Activated naive CD4-positive, alpha-beta T cell treated with anti-CD3 and anti-CD28 coated beads, Interleukin-2, amount 50 U/mL, for 24 hours (primary cell): Measurements from ENCODE around the gene FARP1.

ENCODE experiments used
- H3K27ac Mint-ChIP-seq: one replicate; pipeline ENCODE4 v1.8.0; 2021; ENCODE audit warnings: mild to moderate bottlenecking, mixed read lengths
- H3K27me3 Mint-ChIP-seq: one replicate; pipeline ENCODE4 v1.8.0; 2021; ENCODE audit warnings: mixed read lengths
- H3K36me3 Mint-ChIP-seq: one replicate; pipeline ENCODE4 v1.8.0; 2021; ENCODE audit warnings: mixed read lengths
- H3K4me1 Mint-ChIP-seq: one replicate; pipeline ENCODE4 v1.8.0; 2021; ENCODE audit warnings: mixed read lengths
- H3K4me3 Mint-ChIP-seq: one replicate; pipeline ENCODE4 v1.8.0; 2021; ENCODE audit warnings: mild to moderate bottlenecking, mixed read lengths
- H3K9me3 Mint-ChIP-seq: one replicate; pipeline ENCODE4 v1.8.0; 2021; ENCODE audit warnings: mixed read lengths

FARP1 gene

DNA sequence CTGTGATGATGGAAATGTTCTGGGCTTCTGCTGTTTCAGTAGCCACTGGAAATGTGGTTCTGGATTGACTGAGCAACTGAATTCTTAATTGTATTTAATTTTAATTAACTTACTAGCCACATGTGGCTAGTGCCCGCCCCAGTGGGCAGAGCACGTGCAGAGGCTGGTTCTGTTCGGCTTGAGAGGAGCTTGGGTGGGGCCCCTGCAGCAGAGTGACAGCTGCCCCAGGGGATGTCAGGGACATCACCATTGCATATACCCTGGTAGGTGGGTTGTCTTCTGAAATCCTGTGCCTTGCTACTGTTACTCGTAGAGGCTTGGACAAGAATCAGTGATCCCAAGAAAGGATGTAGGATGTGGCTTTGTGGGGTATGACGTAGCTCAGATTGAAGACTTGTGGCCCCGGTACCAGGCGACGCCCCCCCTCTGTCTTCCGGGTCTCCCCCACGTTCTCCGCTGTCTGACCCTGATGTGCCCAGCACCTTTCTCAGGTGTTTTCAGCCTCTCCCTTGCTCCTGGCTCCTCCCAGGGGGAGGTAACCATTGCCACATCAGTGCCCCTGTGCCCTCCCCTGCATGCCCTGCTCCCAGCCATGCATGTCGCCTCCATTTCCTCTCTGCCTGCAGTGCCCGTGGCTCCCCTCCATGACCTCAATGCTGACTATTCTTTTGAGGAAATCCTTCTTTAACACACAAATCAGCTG is 136.7 kb downstream of the FARP1 start:
- Mint-ChIP-seq H3K27me3 (peaks cover 6% of the 10 kb centered on the region), H3K4me1 (no peaks in the 10 kb centered on the region), H3K4me3 (peak overlapping the region; percentile 51), H3K9me3 (no peaks in the 10 kb centered on the region), H3K36me3 (no peaks in the 10 kb centered on the region), H3K27ac (no peak overlapping the region)

- peaks cover 6% of the 10 kb centered on the region for H3K27me3 Mint-ChIP-seq
- H3K9me3 Mint-ChIP-seq, result no peaks in the 10 kb centered on the region
- peak overlapping the region; percentile 51 for H3K4me3 Mint-ChIP-seq
Observed at GRCh38 chr13:98280176-98280510, 137.2 kb downstream of the FARP1 start.

DNA sequence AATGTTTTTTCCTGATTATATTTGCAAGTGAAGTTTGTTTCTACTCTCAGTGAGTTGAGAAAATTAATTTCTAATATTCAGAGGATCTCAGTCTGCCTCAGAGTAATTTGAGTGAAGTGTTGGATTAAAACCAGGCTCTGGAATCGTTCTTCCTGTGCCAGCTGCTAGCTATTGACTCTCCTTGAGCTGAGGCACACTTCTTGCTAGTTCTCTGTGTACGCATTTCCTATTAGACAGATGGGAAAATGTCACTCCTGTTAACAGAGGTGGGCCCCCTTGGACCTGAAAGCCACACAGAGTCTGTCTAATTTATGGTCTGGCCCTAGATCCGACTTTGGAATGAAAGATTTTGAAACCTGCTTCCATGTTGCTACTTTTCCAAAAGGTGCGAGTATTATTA is 141.8 kb downstream of the FARP1 start:
- peaks cover 6% of the 10 kb centered on the region for H3K27me3 Mint-ChIP-seq
- no peak overlapping the region for H3K4me3 Mint-ChIP-seq
- H3K4me1 Mint-ChIP-seq, result no peaks in the 10 kb centered on the region
- no peaks in the 10 kb centered on the region for H3K36me3 Mint-ChIP-seq
- no peaks in the 10 kb centered on the region for H3K9me3 Mint-ChIP-seq
- H3K27ac Mint-ChIP-seq, result no peak overlapping the region

More at GRCh38 chr13:98280176-98280510, 137.2 kb downstream of the FARP1 start:
- H3K4me1 Mint-ChIP-seq, result no peaks in the 10 kb centered on the region
- peak overlapping the region; percentile 42 for H3K27ac Mint-ChIP-seq
- H3K36me3 Mint-ChIP-seq, result no peaks in the 10 kb centered on the region

DNA sequence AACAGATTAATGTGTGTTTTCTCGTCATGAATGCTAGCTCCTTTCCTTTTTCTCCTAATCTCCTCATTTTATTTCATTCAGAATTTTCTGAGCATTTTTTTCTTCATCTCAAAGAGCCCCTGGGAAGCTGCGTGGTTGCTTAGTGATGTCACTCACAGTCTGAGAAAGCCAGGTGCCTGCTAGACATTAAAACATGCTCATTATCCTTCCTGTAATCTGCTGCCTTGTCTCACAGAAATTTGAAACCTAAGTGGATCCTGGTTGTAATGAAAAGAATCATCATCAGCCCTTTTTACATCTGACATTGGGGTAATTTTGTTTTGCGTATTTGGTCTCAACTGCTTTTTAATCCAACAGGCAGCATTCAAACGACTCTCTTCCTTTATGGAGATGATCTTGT is 142.4 kb downstream of the FARP1 start:
- H3K27ac Mint-ChIP-seq, result no peak overlapping the region
- H3K36me3 Mint-ChIP-seq, result no peaks in the 10 kb centered on the region
- H3K4me1 Mint-ChIP-seq, result no peaks in the 10 kb centered on the region
- no peak overlapping the region for H3K4me3 Mint-ChIP-seq
- peaks cover 5% of the 10 kb centered on the region for H3K27me3 Mint-ChIP-seq
- no peaks in the 10 kb centered on the region for H3K9me3 Mint-ChIP-seq

DNA sequence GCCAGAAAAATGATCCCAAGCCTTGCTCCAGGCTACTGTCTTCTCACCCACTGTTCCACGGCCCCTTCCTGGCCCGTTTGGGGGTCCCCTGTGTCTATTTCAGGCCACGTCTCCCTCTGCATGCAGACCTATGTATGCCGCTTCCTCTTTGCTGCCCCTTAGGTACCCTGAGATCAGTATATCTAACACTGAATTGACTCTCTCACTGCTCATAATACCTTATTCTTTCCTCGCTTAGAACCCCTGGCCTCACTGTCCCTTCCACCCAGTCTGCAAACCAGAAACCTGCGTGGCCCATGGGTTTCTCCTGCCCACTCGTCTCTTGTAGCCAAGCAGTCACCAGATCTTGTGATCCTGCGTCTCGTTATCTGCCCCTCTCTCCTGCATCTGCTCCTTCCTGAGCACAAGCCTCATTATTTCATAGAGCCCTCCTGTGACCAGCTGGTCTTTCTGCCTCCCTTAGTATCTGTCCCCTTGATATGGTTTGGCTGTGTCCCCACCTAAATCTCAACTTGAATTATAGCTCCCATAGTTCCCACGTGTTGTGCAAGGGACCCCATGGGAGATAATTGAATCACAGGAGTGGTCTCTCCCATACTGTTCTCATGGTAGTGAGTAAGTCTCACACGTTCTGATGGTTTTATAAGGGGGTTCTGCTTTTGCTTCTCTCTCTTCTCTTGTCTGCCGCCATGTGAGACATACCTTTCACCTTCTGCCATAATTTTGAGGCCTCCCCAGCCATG is 143.1 kb downstream of the FARP1 start:
- no peaks in the 10 kb centered on the region for H3K9me3 Mint-ChIP-seq
- H3K27ac Mint-ChIP-seq, result no peak overlapping the region
- no peak overlapping the region for H3K4me3 Mint-ChIP-seq
- no peaks in the 10 kb centered on the region for H3K36me3 Mint-ChIP-seq
- peaks cover 4% of the 10 kb centered on the region for H3K27me3 Mint-ChIP-seq
- H3K4me1 Mint-ChIP-seq, result no peaks in the 10 kb centered on the region

- Mint-ChIP-seq H3K27ac (no peak overlapping the region), H3K4me3 (no peak overlapping the region), H3K27me3 (peaks cover 4% of the 10 kb centered on the region), H3K36me3 (no peaks in the 10 kb centered on the region), H3K4me1 (no peaks in the 10 kb centered on the region), H3K9me3 (no peaks in the 10 kb centered on the region)
Observed at GRCh38 chr13:98286799-98287198, 143.9 kb downstream of the FARP1 start.

GRCh38 chr13:98288211-98288610 is 145.3 kb downstream of the FARP1 start:
- H3K36me3 Mint-ChIP-seq, result no peaks in the 10 kb centered on the region
- H3K27ac Mint-ChIP-seq, result no peak overlapping the region
- H3K27me3 Mint-ChIP-seq, result peaks cover 4% of the 10 kb centered on the region
- no peaks in the 10 kb centered on the region for H3K9me3 Mint-ChIP-seq
- H3K4me1 Mint-ChIP-seq, result no peaks in the 10 kb centered on the region
- H3K4me3 Mint-ChIP-seq, result no peak overlapping the region

GRCh38 chr13:98289339-98289945 is 146.5 kb downstream of the FARP1 start:
- Mint-ChIP-seq H3K4me3 (no peak overlapping the region), H3K36me3 (no peaks in the 10 kb centered on the region), H3K27me3 (peaks cover 5% of the 10 kb centered on the region), H3K4me1 (no peaks in the 10 kb centered on the region), H3K9me3 (no peaks in the 10 kb centered on the region), H3K27ac (no peak overlapping the region)

DNA sequence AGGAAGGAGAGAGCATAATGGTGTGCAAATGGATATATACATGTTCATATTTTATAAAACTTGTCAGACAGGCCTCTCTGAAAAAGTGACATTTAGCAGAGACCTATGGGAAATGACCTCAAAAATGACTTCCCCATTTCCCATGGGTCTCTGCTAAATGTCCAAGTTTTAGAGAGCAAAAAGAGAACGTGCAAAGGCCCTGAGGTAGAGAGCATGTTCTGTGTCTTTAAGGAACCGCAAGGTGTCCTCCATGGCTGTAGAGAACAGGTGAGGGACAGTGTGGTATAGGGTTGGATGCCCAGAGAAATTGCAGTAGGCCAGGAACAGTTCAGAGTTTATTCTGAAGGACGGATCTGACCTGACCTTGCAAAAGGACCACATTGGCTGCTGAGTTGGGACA is 147.4 kb downstream of the FARP1 start:
- Mint-ChIP-seq H3K4me1 (no peaks in the 10 kb centered on the region), H3K4me3 (no peak overlapping the region), H3K27me3 (peaks cover 5% of the 10 kb centered on the region), H3K36me3 (no peaks in the 10 kb centered on the region), H3K9me3 (no peaks in the 10 kb centered on the region), H3K27ac (no peak overlapping the region)

DNA sequence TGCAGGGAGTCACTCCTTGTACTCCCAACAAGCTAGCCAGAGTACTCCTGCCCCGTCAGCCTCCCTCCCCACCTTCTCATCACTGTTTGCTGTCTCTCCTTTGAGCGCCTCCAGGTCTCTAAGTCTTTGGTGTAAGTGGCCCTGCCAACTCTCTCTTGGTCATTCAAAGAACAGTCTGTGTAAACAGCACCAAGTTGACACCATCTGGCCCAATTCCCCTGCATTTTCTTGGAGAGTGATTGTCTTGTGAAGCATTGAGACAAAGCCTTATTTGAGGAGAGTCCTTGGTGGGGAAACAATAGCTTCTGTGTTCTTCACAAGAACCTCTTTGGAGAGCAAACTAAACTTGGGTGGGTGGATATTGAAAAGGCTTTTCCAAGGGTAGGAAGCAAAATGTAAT is 148.8 kb downstream of the FARP1 start:
- H3K27me3 Mint-ChIP-seq, result peaks cover 10% of the 10 kb centered on the region
- H3K27ac Mint-ChIP-seq, result no peak overlapping the region
- no peaks in the 10 kb centered on the region for H3K4me1 Mint-ChIP-seq
- H3K4me3 Mint-ChIP-seq, result no peak overlapping the region
- no peaks in the 10 kb centered on the region for H3K36me3 Mint-ChIP-seq
- no peaks in the 10 kb centered on the region for H3K9me3 Mint-ChIP-seq

DNA sequence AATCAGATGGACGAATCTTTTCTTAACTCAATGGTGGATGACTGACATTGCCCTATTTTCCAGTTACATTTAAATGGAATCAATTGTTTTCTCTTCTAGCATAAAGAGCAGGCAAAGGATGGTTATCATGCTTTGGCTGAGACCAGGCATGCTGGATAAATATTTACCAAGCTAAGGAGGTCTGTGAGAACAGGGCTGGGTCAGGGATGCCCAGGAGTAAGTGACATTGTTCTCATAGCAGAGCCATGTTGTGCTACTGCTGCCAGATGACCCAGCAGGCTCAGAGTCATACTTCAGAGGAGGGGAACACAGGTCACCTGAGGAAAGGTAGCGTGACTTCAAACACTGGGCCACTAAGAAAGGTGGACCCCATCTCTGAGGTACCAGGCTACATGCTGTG is 150.2 kb downstream of the FARP1 start:
- no peak overlapping the region for H3K27ac Mint-ChIP-seq
- H3K4me3 Mint-ChIP-seq, result no peak overlapping the region
- no peaks in the 10 kb centered on the region for H3K4me1 Mint-ChIP-seq
- no peaks in the 10 kb centered on the region for H3K9me3 Mint-ChIP-seq
- H3K27me3 Mint-ChIP-seq, result peaks cover 10% of the 10 kb centered on the region
- H3K36me3 Mint-ChIP-seq, result no peaks in the 10 kb centered on the region

DNA sequence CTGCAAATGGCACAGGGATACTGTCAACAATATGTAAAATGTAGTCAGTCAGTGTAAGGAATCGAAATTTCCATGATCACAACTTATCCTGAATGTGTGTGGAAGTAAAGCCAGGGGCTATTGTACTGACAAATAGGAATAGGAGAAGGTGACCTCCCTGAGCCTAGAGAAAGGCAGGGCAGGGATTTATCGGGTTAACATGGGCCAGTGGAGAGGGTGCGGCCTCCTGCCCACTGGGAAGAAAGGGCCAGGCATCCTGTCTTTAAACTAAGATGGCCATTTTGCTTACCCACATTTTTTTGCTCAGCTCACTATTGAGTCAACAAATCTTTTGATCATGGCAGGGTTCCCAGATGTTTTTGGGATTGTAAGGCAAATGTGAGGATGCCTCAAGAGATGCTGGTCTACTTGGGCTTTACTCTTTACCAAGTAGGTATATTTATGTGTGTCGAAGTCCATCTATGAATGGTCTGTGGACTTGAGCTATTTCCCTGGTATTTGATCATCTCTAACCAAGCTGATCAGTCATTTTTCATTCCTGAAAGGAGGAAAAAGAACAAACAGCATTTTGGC is 150.8 kb downstream of the FARP1 start:
- Mint-ChIP-seq H3K27ac (no peak overlapping the region), H3K4me3 (no peak overlapping the region), H3K9me3 (no peaks in the 10 kb centered on the region), H3K36me3 (no peaks in the 10 kb centered on the region), H3K27me3 (peaks cover 10% of the 10 kb centered on the region), H3K4me1 (no peaks in the 10 kb centered on the region)

DNA sequence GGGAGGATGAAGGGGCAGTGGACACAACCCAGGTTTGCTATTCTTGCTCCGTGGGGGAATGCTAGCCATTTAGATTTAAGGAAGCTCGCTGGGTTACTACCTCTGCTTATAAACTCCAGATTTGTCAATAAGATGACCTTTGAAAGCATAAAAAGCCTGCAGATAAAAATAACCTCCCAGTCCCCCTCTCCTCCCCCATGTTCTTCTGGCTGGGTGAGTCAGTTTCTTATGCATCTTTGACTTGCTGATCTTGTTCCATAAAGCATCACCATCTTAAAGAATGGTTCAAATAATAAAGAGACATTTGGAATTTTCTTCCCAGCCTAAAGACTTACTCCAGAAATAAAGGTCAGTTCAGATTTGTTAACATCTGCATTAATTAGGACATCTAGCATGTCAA is 152.5 kb downstream of the FARP1 start:
- no peak overlapping the region for H3K27ac Mint-ChIP-seq
- H3K27me3 Mint-ChIP-seq, result peaks cover 7% of the 10 kb centered on the region
- no peaks in the 10 kb centered on the region for H3K4me1 Mint-ChIP-seq
- no peaks in the 10 kb centered on the region for H3K36me3 Mint-ChIP-seq
- H3K9me3 Mint-ChIP-seq, result no peaks in the 10 kb centered on the region
- H3K4me3 Mint-ChIP-seq, result no peak overlapping the region

DNA sequence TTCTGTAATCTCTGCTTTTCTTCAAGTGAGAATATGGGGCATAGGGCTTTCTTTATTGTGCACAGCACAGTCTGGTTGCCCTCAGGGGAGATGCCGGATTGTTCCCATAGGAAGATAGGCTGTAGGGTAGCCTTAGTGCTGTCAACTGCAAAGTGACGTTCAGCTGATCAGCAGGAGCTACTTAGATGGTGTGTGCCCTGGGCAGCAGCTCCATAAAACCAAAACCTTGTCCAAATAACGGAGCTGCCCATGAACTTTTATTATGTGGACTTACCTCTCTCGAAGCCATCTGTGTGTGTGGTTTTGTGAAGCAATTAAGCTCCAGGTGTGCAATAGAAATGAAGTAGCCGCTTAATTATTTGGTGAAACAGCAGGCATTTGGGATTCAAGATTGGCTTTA is 154.2 kb downstream of the FARP1 start:
- Mint-ChIP-seq H3K36me3 (no peaks in the 10 kb centered on the region), H3K27me3 (peaks cover 6% of the 10 kb centered on the region), H3K4me1 (no peaks in the 10 kb centered on the region), H3K4me3 (no peak overlapping the region), H3K9me3 (no peaks in the 10 kb centered on the region), H3K27ac (no peak overlapping the region)

DNA sequence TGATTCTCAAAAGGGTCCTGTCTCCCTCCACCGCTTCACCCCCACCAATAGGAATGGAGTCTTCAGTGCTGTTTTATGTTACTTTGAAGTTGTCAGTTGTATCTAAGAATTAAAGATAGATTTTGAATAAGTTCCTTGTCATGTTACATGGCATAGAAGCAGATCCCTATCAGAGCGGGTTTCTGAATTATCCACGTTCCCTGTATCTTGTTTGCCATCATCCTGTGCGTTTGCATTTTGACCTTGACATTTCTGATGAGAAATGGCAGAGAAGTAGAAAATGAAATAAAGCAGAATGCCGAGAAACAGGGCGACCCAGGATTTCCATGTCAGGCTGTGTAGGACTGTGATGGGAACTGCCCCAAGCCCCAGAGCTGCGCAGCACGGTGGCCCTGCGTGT is 154.9 kb downstream of the FARP1 start:
- Mint-ChIP-seq H3K4me1 (no peaks in the 10 kb centered on the region), H3K9me3 (no peaks in the 10 kb centered on the region), H3K36me3 (no peaks in the 10 kb centered on the region), H3K27me3 (peaks cover 6% of the 10 kb centered on the region), H3K4me3 (no peak overlapping the region), H3K27ac (no peak overlapping the region)

DNA sequence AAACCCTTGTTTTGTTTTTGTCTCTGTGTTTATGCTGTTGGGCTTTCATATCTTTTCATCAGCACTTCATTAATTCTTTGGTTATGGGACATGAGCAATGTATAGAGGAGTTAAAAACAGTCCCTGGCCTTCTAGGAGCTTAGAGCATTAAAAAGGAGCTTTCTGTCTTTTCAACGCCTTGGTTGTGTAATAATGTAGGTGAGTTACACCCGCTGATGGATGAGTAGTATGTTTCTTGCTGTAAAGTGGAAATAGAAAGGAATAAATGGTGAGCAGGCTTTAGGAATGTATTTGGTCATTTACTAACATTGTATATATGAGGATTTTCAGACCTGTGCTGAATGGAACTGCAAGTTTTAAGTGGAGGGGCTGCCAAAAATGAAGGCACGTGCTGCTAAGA is 155.7 kb downstream of the FARP1 start:
- no peaks in the 10 kb centered on the region for H3K9me3 Mint-ChIP-seq
- peaks cover 6% of the 10 kb centered on the region for H3K27me3 Mint-ChIP-seq
- H3K27ac Mint-ChIP-seq, result no peak overlapping the region
- H3K4me3 Mint-ChIP-seq, result no peak overlapping the region
- no peaks in the 10 kb centered on the region for H3K4me1 Mint-ChIP-seq
- H3K36me3 Mint-ChIP-seq, result no peaks in the 10 kb centered on the region
